Smooth muscle cell (in vitro differentiated cells): Measurements from ENCODE around the gene OR6J1. TPM values are rescaled to one million over a fixed set of nuclear protein-coding genes. Genes with fewer than 3 reads are reported as not detected.

Source experiments
- DNase-seq: peaks from one replicate; lab custom pipeline; 2025; ENCODE audit not compliant: unreplicated experiment; lab: John Stamatoyannopoulos, UW
- H2AFZ ChIP-seq: fragments of 200-600 bp; sonication (generic); 2 replicates; pipeline ENCODE4 v1.6.0; 2016; ENCODE audit warnings: antibody characterized with exemption, low read depth, mild to moderate bottlenecking
- H3F3A ChIP-seq: fragments of 200-600 bp; sonication (generic); 2 replicates; pipeline ENCODE4 v1.6.0; 2017; ENCODE audit warnings: antibody characterized with exemption, low read depth
- H3K27ac ChIP-seq: fragments of 200-600 bp; sonication (generic); 2 replicates; pipeline ENCODE4 v1.5.1; 2016; ENCODE audit warnings: low read depth, mild to moderate bottlenecking
- H3K27me3 ChIP-seq: fragments of 200-600 bp; sonication (generic); 2 replicates; pipeline ENCODE4 v1.6.1; 2016; ENCODE audit warnings: low read depth, mild to moderate bottlenecking
- H3K36me3 ChIP-seq: fragments of 200-600 bp; sonication (generic); 2 replicates; pipeline ENCODE4 v1.5.1; 2016; ENCODE audit warnings: low read depth
- H3K4me1 ChIP-seq: fragments of 200-600 bp; sonication (generic); 2 replicates; pipeline ENCODE4 v1.5.1; 2016; ENCODE audit warnings: low read depth
- H3K4me2 ChIP-seq: fragments of 200-600 bp; sonication (generic); 2 replicates; pipeline ENCODE4 v1.6.0; 2016; ENCODE audit warnings: mild to moderate bottlenecking
- H3K4me3 ChIP-seq: fragments of 200-600 bp; sonication (generic); 2 replicates; pipeline ENCODE4 v1.5.1; 2016; ENCODE audit warnings: mild to moderate bottlenecking
- H3K79me2 ChIP-seq: fragments of 200-600 bp; sonication (generic); 2 replicates; pipeline ENCODE4 v1.6.0; 2016; ENCODE audit warnings: low read depth, mild to moderate bottlenecking
- H3K9ac ChIP-seq: fragments of 200-600 bp; sonication (generic); 2 replicates; pipeline ENCODE4 v1.6.0; 2016; ENCODE audit warnings: low read depth
- H3K9me3 ChIP-seq: fragments of 200-600 bp; sonication (generic); replicated peaks from 2 replicates; pipeline ENCODE4 v1.5.1; 2016; ENCODE audit warnings: low read depth
- H4K20me1 ChIP-seq: fragments of 200-600 bp; sonication (generic); 2 replicates; pipeline ENCODE4 v1.6.0; 2016; ENCODE audit warnings: low read depth
- CTCF ChIP-seq: fragments of 200-600 bp; sonication (generic); IDR thresholded peaks from 2 replicates; pipeline ENCODE4 v1.5.1; 2017; ENCODE audit warnings: borderline replicate concordance, mild to moderate bottlenecking, antibody characterized with exemption; ENCODE audit not compliant: insufficient read depth, poor library complexity, severe bottlenecking
- WGBS: methylation state at CpG from one replicate; pipeline ENCODE4 v1.1.7; 2016; ENCODE audit warnings: low lambda C conversion rate; 5-methylcytosine and 5-hydroxymethylcytosine counted together
- polyA plus RNA-seq: library from polyadenylated mRNA; unstranded; fragments of >200 nt; fragmentation: Nextera tagmentation; extraction: Ambion mirVana; gene quantifications from 2 replicates; pipeline ENCODE4 v1.2.1, GENCODE V29; 2016
- total RNA-seq: library from RNA; depleted of rRNA; stranded (reverse); fragments of >200 nt; gene quantifications from 2 replicates; pipeline ENCODE4 v1.2.3, GENCODE V29; 2014

The OR6J1 gene
- total and polyA plus RNA-seq, 2 experiments from 2014 or later = not detected

GRCh38 chr14:22656945-22657731 is 13.0 kb upstream of the OR6J1 start:
- Histone ChIP-seq H3K27me3 (no peaks in the 10 kb centered on the region), H3K4me1 (peaks cover 3% of the 10 kb centered on the region), H3K4me3 (no peak overlapping the region), H3K4me2 (peak overlapping the region; percentile 4), H2AFZ (peak overlapping the region; percentile 41), H3K36me3 (no peaks in the 10 kb centered on the region), H3F3A (peaks cover 6% of the 10 kb centered on the region), H3K79me2 (no peaks in the 10 kb centered on the region), H3K9me3 (no peaks in the 10 kb centered on the region), H4K20me1 (no peaks in the 10 kb centered on the region), H3K9ac (no peak overlapping the region), H3K27ac (peak overlapping the region; percentile 45)
- TF ChIP-seq CTCF = no peak
- 35% methylated on average over 8 of the region's 8 CpGs for WGBS
- peak; percentile 10 for DNase-seq

GRCh38 chr14:22656226-22656625 is 12.1 kb upstream of the OR6J1 start:
- no peak for DNase-seq
- WGBS = 65% methylated on average over 2 of the region's 2 CpGs

GRCh38 chr14:22653012-22653621 is 9.0 kb upstream of the OR6J1 start:
- Histone ChIP-seq H3K36me3 (no peaks in the 10 kb centered on the region), H3K4me3 (no peak overlapping the region), H3K4me1 (peaks cover 3% of the 10 kb centered on the region), H3K79me2 (no peaks in the 10 kb centered on the region), H3K9ac (no peak overlapping the region), H4K20me1 (no peaks in the 10 kb centered on the region), H3K27ac (no peak overlapping the region), H2AFZ (peak overlapping the region; percentile 71), H3K9me3 (no peaks in the 10 kb centered on the region), H3F3A (peaks cover 6% of the 10 kb centered on the region), H3K27me3 (no peaks in the 10 kb centered on the region), H3K4me2 (no peak overlapping the region)
- WGBS = 12% methylated on average over 4 of the region's 4 CpGs
- TF ChIP-seq CTCF = peak; percentile 75
- DNase-seq = peak; percentile 5

More at GRCh38 chr14:22656226-22656625, 12.1 kb upstream of the OR6J1 start:
- H3K9ac ChIP-seq = no peak overlapping the region
- no peak overlapping the region for H3K4me2 ChIP-seq
- no peaks in the 10 kb centered on the region for H3K9me3 ChIP-seq
- H3K27me3 ChIP-seq = no peaks in the 10 kb centered on the region
- H3F3A ChIP-seq = peaks cover 6% of the 10 kb centered on the region
- H3K79me2 ChIP-seq = no peaks in the 10 kb centered on the region
- peaks cover 3% of the 10 kb centered on the region for H3K4me1 ChIP-seq
- no peak overlapping the region for H3K27ac ChIP-seq
- TF ChIP-seq CTCF = no peak
- H3K4me3 ChIP-seq = no peak overlapping the region
- no peak overlapping the region for H2AFZ ChIP-seq
- H4K20me1 ChIP-seq = no peaks in the 10 kb centered on the region
- no peaks in the 10 kb centered on the region for H3K36me3 ChIP-seq
